GM18520 (cell line): ENCODE results near the gene ABCA2.

ENCODE experiments used
- ATAC-seq: cut with Tn5 transposase; IDR thresholded peaks from one replicate; pipeline ENCODE4 v1.9.1; 2021; ENCODE audit not compliant: unreplicated experiment

The ABCA2 gene

DNA sequence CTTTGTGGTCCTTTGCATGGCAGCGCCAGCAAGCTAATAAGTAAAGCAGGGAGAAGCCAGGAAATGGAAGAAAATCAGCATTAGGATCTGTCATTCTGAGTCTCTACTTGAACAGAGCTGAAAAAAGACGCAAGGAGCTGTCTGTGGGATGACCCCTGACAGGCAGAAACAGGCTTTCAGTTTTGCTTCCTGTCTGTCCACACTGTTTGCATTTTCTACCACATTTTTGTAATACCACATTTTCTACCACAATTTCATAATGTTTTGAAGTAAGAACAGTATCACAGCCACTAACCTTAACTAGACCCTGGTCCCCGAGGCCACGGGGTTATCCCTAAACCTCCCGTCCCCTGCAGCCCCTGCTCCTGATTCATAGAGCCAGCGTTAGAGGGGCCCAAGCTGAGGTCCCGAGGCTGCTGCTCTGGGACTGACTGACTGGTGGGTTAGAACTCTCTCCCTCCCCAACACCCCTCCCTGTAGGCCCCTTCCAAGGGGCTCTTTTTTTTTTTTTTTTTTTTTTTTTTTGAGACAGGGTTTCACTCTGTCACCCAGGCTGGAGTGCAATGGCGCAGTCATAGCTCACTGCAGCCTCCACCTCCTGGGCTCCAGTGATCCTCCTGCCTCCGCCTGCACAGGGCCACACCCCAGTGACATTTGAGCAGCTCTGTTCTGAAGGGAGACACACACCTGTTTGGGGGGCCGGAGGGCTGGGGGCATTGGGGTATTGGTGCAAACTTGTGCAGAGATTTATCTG is 27.7 kb downstream of the ABCA2 start:
- peak; percentile 79 for ATAC-seq

DNA sequence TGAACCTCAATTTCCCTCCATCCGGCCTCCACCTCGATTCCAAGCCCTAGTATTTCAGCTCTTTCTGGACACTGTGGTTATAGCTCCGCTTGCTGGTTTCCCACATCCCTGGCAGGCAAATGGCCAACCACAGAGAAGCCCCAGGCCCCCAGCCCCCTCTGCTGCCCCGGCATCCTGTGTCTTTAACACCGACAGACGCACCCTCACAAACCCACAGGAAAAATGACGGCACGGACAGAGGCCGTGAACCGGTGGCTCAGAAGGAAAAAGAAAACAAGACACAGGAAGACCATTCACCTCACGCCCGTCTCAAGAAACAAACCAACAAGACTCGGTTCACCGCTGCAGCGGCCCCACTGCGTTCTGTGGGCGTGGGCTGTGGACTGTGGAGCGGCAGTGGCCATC is 30.2 kb downstream of the ABCA2 start:
- ATAC-seq: no peak

DNA sequence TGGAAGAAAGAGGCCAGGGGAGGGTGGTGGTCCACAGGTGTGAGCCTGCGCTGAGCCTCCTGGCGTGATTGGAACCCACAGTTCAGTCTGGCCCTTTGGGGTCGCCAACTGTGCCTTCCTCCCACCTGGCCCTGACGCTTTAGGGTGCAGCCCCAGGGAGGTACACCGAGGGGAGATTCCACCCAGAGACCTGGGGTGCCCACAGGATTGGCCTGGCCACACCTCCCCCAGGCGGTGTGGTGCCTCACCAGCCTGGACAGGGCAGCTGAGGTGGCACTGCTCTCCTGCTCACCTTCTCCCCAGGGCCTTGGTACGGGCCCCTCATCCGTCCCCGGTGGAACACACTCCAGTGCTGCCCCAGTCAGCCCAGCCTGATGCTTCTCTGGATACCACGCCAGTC is 30.7 kb downstream of the ABCA2 start:
- ATAC-seq: no peak

DNA sequence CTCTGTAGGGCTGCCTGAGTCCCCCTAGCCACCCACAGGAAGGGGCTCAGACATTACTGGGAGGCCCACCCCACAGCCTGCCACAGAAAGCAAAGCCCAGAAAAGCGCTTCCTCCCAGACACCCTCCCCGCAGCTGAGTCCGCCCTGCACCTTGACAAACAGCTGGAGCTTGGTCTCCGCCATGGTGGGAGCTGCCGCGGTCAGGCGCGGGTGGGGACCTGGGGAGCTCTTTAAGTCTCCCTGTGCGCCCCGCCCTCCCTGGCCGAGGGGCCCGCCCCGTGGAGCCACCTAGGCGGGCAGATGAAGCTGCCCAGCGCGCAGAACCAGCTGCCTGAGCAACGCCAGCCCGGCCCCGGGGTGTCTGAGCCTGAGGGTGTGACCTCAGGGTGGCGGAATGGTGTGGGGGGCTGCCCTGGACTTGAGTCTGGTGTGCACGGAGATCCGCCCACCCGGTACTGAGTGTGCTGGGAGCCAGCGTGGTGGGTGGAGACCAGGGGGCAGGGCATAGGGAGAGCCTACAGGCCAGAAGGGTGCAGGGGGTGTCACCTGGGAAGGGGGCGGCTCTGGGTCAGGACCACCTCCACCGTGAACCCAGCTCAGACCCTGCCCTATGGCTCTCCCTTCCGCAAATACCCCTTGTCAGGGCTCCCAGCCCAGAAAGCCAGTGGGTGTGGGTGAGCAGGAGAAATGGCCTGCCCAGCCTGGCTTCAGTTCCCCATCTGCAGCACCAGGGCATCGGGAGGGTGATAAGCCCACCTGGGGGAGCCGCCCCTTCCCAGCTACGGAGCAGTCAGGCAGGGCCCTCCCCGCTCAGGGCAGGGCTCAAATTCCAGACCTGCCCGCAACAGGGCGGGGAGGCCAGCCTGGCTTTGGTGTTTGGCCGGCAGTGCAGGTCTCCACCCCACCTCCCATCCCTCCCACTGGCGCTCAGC is 31.4 kb downstream of the ABCA2 start, which contains the start of gene CLIC3:
CLIC3 (minus strand) TSS at position 208 of the 932 bp plus-strand sequence; CDS start at position 183, 25 bp downstream.
- ATAC-seq: no peak

DNA sequence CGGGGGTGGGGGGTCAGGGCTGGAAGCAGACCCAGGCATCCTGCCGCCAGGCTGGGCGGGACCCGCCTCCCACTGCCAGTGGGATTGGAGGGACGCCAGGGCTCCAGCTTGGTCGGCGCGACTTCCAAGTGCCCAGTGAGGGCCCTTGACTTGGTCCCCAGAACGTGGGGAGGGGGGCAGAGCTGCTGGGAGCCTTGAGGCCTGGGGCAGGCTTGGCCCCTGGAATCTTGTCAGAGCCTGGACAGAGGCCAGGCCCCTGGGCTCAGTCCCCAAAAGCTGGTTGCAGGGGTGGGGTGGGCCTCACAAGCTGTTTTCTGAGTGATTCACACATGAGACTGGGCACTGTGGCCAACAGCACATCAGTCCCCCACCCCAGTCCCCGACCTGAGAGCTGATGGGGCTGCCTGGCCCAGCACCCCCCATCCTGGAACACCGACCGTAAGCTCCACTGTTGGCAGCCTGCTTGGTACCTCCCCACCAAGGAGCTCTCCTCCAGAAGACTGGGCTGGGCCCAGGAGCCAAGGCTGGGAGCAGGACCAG is 32.2 kb downstream of the ABCA2 start:
- no peak for ATAC-seq

DNA sequence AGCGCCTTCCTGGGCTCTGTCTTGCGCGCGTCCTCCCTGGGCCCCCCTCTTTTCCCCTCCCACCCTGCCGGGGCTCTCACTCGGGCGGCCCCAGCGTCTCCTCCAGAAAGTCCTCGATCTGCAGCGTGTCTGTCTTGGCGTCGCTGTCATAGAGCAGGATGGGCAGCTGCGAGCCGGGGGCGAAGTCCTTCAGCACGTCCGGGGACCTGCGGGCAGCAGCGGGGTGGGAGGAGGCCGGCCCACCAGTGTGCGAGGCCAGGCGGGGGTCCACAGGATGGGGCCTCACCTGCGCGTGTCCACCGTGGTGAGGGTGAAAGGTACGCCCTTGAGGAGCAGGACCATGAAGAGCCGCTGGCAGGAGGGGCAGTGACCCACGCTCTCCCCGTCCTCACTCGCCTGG is 32.7 kb downstream of the ABCA2 start:
- ATAC-seq: no peak

DNA sequence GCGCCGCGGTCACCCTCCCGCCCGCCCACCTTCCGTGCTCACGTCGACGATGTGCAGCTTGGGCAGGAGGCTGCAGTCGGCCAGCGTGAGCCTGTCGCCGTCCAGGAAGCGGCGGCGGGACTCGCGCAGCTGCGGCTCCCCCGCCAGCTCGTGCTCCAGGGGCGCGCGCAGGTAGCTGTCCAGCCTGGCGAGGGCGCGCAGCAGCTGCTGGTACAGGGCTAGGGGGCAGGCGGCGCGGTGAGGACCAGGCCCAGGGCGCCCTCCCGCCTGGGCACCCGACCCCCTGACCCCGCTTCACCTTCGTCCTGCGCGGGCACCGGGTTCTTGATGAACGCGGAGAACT is 33.2 kb downstream of the ABCA2 start:
- no peak for ATAC-seq

DNA sequence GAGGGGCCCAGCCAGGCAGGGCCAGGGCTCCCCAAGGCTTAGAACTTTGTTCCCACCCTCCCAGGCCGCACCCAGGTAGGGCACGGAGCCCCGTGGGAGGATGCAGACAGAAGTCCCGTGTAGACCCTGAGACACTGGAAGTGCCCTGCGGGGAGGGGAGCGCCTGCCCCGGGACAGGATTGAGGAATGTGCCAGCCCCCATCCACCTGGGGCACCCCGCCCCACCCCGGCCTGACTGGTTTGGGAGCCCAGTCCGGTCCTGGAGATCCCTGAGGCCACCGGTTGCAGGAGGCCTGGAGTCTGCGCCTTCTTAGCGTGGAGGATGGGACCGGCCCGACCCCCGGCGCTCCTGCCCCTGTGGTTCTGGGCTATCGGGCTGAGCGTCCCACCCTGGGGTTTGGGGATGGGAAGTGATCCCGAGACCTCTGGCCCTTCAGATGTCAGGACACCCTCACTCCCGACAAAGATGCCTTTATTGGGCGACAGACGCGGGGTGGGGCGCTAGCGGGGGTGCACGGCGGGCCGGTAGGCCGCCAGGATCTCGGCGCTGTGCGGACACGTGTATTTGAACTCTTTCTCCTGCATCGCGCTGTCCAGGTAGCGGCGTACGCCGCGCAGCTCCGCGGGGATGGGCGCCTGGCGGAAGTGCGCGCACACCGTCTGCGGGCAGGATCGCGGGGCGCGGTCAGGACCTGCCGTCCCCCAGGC is 33.7 kb downstream of the ABCA2 start:
- ATAC-seq: no peak

DNA sequence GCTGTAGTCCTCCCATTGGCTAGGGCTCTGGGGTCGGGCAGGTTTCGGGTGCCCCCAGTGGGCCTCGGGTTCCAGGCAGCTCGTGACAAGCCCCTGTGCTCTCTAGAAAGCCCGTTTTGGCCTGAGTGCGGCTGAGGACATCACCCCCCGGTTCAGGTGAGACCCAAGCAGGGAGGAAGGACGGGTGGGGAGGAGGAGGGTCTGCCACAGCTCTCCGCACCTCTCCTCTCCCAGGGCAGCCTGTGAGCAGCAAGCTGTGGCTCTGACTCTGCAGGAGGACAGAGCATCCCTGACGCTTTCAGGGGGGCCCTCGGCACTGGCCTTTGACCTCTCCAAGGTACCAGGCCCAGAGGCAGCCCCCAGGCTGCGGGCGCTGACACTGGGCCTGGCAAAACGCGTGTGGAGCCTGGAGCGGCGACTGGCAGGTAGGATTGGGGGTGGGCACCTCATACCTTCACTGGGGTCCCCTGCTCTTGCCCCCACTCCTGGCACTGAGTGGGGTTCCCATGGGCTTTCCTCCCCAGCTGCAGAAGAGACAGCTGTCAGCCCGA is 35.1 kb downstream of the ABCA2 start:
- ATAC-seq: no peak

DNA sequence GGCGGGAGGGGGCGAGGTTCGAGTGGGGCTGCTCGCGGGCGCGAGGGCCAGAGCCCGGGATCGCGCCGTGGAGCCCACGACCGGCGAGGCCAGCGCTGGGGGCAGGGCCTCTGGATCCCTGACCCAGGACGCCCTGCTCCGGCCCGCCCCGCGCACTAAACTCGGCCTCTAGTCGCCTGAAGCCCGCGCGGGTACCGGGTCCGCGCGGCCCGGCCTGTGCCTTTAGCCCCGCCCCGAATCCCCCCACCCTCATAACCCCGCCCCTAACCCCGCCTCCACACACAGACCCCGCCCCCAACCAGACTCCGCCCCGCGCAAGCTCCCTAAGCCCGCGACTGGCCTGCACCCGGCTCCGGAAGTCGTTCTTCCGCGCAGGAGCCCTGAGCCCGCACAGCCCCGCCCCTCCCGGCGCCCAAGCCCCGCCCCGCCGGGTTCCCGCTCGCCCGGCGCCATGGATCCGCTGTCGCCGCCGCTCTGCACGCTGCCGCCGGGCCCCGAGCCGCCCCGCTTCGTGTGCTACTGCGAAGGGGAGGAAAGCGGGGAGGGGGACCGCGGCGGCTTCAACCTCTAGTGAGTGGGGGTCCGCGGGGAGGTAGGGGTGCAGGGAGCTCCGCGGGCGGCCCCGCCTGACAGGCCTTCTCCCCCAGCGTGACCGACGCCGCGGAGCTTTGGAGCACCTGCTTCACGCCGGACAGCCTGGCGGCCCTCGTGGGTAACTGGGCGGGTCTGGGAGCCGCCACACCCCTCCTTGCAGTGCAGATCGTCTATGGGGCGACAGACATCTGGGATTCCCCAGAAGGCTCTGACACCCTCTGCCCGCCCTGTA is 35.8 kb downstream of the ABCA2 start, which contains the start of gene PAXX:
PAXX (plus strand) TSS at position 430 of the 826 bp plus-strand sequence; CDS start at position 452, 22 bp downstream.
- ATAC-seq: peak; percentile 59

DNA sequence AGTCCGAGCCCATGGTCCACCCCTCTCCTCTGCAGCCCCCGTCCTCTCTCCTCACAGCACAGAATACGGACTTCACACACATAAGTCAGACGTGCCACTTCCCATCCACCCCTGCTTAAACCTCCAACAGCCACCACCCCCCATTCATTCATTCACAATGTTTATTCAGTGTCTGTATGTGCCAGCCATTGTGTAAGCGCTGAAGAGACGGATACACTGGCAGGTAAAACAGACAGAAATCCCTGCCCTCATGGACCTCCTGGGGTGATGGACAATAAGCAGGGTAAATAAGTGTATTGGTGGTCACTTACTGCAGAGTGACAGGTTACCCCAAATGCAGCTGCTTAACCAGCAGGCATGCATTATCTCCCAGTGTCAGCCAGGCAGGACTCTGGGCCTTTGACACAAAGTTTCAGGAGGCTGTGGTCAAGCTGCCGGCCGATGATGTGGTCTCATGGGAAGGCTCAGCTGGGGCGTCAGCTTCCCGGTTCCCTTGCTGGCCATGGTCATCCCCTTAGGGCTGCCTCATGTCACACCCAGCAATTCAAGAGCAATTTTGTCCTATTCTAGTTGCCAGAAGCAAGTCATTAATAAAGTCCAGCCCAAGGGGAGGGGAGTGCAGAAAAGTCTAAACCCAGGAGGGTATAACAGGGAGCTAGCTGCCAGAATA is 37.7 kb downstream of the ABCA2 start:
- ATAC-seq: no peak

DNA sequence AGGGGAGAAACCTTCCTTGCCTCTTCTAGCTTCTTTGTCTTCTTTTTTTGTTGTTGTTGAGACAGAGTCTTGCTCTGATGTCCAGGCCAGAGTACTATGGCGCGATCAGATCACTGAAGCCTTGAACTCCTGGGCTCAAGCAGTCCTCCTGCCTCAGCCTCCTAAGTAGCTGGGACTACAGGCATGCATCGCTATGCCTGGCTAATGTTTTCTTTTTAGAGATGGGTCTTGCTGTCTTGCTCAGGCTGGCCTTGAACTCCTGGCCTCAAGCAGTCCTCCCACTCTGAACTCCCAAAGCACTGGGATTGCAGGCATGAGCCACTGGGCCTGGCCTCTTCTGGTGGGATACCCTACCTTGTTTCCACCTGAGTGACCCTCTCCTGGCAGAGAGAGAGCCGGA is 39.2 kb downstream of the ABCA2 start:
- ATAC-seq: no peak

DNA sequence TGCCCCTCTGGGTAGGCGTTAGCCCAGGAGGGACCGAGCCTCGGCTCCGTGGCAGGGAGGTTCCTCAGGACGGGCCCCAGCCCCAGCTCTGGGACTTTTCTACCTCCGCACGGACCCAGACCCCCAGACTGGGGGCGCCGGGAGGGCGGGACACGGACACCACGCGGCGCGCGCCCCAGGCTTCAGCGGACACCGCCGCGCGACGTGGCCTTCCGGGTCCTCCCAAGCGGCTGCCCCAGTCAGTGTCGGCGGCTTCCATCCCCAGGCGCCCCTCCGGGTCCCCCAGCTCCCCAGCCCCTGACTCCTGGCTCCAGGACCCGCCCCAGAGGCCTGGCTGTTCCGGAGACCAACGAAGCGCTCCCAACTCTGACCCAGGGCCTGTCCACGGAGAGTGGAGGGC is 42.2 kb downstream of the ABCA2 start:
- no peak for ATAC-seq

DNA sequence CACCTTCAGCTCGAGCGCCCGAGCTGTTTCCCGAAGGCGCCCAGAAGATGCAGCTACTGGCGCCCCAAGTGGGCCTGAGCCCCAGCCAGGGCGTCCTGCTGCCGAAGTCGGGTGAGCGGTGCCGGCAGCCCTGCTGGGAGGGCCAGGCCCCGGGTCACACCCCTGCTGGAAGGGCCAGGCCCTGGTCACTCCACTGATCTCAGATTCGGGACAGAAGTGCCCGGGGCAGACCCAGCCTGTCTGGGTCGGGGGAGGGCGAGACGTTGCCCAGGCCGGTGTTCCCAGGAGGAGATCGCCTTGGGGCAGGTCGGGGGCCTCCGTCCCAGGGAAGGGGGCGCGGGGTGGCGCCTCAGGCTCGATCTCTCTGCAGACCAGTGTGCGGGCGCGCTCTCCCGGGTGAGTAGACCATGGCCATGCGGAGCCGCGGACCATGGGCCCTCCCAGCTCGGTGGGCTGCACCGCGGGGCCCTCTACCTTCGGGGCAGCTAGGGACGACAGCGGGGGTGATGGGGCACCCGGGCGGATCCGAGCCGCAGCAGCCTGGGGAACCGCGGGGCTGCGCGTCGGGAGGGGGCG is 42.9 kb downstream of the ABCA2 start:
- no peak for ATAC-seq

DNA sequence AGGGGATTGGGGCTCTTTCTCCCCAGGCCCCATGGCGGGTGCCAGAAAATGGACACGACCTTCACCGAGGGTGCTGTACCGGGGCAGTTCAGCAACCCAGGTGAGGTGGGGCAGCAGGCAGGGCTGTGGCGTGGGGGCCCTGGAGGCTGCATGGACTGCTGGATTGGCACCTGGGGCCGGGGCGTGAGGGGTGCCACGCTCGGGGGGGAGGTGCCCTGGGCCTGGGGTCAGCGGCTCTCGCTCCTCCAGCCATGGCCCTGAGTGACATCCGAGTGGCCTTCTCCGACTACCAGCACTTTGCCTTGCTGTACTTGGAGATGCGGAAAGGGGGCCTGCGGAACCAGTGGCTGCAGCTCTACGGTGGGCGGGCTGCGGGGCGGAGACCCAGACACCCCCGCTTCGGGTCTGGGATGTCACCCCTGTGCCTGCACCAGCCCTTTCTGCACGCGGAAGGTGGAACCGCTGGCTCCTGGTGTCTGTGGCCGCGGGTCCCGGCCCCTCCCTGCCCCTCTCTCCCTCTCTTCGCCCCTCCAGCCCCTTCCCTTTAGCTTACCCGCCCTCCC is 43.5 kb downstream of the ABCA2 start:
- ATAC-seq: no peak

DNA sequence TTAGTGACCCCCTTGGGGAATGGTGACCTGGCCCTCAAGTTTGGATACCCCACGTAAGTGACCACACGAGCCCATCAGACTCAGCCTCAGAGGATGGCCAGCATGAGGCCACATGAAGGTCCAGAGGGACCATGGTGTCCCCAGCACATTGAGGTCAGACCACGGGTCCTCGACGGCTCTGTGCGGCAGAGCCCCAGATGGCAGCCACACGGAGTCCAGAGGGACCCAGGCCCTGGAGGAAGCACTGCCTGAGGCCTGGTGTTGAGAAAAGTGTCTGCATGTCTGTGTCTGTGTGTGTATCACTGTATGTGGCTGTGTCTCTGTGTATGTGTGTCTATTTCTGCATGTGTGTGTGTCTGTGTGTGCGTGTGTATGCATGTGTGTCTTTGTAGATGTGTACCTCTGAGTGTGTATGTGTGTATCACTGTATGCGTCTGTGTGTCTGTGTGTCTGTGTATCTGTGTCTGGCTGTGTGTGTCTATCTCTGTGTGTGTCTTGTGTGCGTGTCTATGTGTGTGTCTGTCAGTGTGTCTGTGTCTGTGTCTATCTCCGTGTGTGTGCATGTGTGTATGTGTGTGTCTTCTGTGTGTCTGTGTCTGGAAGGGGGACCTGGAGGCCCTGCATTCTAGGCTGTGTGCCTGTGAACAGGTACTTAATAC is 44.3 kb downstream of the ABCA2 start:
- no peak for ATAC-seq

DNA sequence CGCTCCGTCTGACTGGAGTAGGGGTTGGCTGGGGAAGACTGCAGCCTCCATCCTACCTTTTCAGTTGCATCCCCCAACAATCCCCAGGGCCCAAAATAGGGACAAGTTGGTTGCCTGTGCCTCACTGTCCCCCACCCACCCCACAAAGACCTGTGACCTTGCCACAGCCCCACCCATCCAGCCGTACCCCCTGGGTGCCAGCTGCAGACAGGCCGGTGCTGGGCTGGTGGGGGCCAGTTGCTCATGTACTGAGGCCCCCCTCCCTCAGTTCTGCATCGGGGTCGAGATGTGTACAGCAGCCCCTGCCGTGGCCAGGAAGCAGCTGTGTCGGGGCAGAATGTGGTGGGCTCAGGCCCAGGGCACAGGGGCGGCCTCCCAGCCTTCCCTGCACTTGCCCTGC is 44.9 kb downstream of the ABCA2 start:
- ATAC-seq: no peak
